K562 (cell line): ENCODE measurements around the gene TMEM141. TPM values are rescaled to one million over a fixed set of nuclear protein-coding genes. Genes with fewer than 3 reads are reported as not detected.
A peak's percentile ranks its signal among the peaks of the same experiment; 100 is the strongest.

Experiments
- ATAC-seq: fragments of 200-7000 bp; cut with Tn5 transposase; 3 replicates; pipeline ENCODE4 v1.9.1; 2020; ENCODE audit warnings: moderate library complexity
- BruUV-seq: library from RNA; stranded (reverse); fragments of 400-500 nt; replicated peaks from 2 replicates; lab custom pipeline; 2021; lab: Mats Ljungman, UMichigan
- CTCF ChIA-PET: fragments of 300-600 bp; formaldehyde crosslinking; extraction: SDS; loops from one replicate; lab custom pipeline; 2021; ENCODE audit warnings: low intra/inter-chr PET ratio; lab: Yijun Ruan, JAX
- POLR2A ChIA-PET: fragments of 300-600, 350-650 bp; sonication (Branson Sonifier 250); formaldehyde crosslinking; extraction: SDS; loops from one replicate; lab custom pipeline; 2021; ENCODE audit warnings: antibody characterized with exemption, inconsistent platforms; lab: Yijun Ruan, JAX
- DNase-seq, 4 experiments: peaks; one replicate each; pipeline versions ENCODE4 v3.0.0 to v3.0.0-alpha.2; 2011 to 2018; ENCODE audit warnings: low spot score in 3 of 4, mixed read lengths in 3 of 4; ENCODE audit errors: extremely low read depth in 1 of 4
- FAIRE-seq: peaks from 2 replicates; lab custom pipeline; 2011; peaks lifted over from hg19 to GRCh38; lab: Jason Lieb, UNC
- H2AFZ ChIP-seq: 2 replicates; pipeline ENCODE4 v1.6.0; 2011; ENCODE audit warnings: low read depth, low read length, control low read depth, inconsistent platforms
- H3K27ac ChIP-seq: fragments of 200-600 bp; 3 replicates; pipeline ENCODE4 v1.8.0; 2011; ENCODE audit warnings: low read depth, mild to moderate bottlenecking, control low read depth, inconsistent platforms, low read length, moderate library complexity, mixed read lengths; ENCODE audit errors: extremely low read depth
- H3K27me3 ChIP-seq, 2 experiments: fragments of 300-600 bp in 1 of 2; 2 replicates in 1 of 2; 3 replicates in 1 of 2; pipeline versions ENCODE4 v1.6.0 to v1.8.0; 2011; ENCODE audit warnings: inconsistent platforms in 2 of 2, low read length in 2 of 2, mild to moderate bottlenecking in 1 of 2, mixed read lengths in 1 of 2, moderate library complexity in 1 of 2; ENCODE audit not compliant: control insufficient read depth in 2 of 2, insufficient read depth in 2 of 2
- H3K36me3 ChIP-seq: fragments of 300-600 bp; 3 replicates; pipeline ENCODE4 v1.8.0; 2011; ENCODE audit warnings: mild to moderate bottlenecking, low read length, inconsistent platforms; ENCODE audit not compliant: control insufficient read depth, insufficient read depth
- H3K4me1 ChIP-seq, 2 experiments: fragments of 200-600 bp in 1 of 2; replicated peaks in 1 of 2; 2 replicates in 1 of 2; 3 replicates in 1 of 2; pipeline versions ENCODE4 v1.5.1 to v1.8.0; 2011; ENCODE audit warnings: inconsistent platforms in 2 of 2, low read length in 2 of 2, mild to moderate bottlenecking in 1 of 2, mixed read lengths in 1 of 2, moderate library complexity in 1 of 2; ENCODE audit not compliant: control insufficient read depth in 2 of 2, insufficient read depth in 2 of 2
- H3K4me2 ChIP-seq: 2 replicates; pipeline ENCODE4 v1.6.1; 2011; ENCODE audit warnings: low read length, control low read depth, inconsistent platforms, mixed read lengths; ENCODE audit not compliant: insufficient read depth
- H3K4me3 ChIP-seq: fragments of 200-600 bp; sonication (generic), shearing (Covaris generic); 2 replicates; pipeline ENCODE4 v1.5.1; 2016; ENCODE audit warnings: control low read depth, inconsistent platforms
- H3K79me2 ChIP-seq: fragments of 200-600 bp; 3 replicates; pipeline ENCODE4 v1.8.0; 2011; ENCODE audit warnings: low read length, inconsistent platforms; ENCODE audit not compliant: control insufficient read depth, insufficient read depth
- H3K9ac ChIP-seq, 2 experiments: 2 replicates each; pipeline versions ENCODE4 v1.6.0 to v1.6.1; 2011; ENCODE audit warnings: low read depth in 2 of 2, low read length in 2 of 2, control low read depth in 1 of 2, inconsistent platforms in 1 of 2, mild to moderate bottlenecking in 1 of 2, mixed read lengths in 1 of 2; ENCODE audit not compliant: insufficient read depth in 1 of 2
- H3K9me1 ChIP-seq: one replicate; pipeline ENCODE4 v1.6.0; 2011; ENCODE audit warnings: inconsistent platforms, mild to moderate bottlenecking, low read length, moderate library complexity; ENCODE audit not compliant: control insufficient read depth, insufficient read depth
- H3K9me3 ChIP-seq: replicated peaks from 2 replicates; pipeline ENCODE4 v1.5.1; 2011; ENCODE audit warnings: low read depth, low read length, inconsistent platforms; ENCODE audit not compliant: control insufficient read depth, insufficient read depth
- H4K20me1 ChIP-seq: replicated peaks from 2 replicates; pipeline ENCODE4 v1.6.1; 2011; ENCODE audit warnings: low read length, inconsistent platforms, mixed read lengths; ENCODE audit not compliant: control insufficient read depth, insufficient read depth
- ARHGAP35 ChIP-seq: fragments of 450-650 bp; IDR thresholded peaks from 2 replicates; pipeline ENCODE4 v1.6.1; 2018; ENCODE audit not compliant: partially characterized antibody
- ATF3 ChIP-seq, 2 experiments: fragments of 450-650 bp in 1 of 2; sonication (generic) in 1 of 2; formaldehyde crosslinking in 1 of 2; IDR thresholded peaks in 1 of 2; conservative IDR thresholded peaks in 1 of 2; 2 replicates each; pipeline versions ENCODE4 v1.6.1 to v1.8.1; 2016 to 2023; ENCODE audit warnings: mild to moderate bottlenecking in 2 of 2, moderate library complexity in 2 of 2, inconsistent platforms in 1 of 2, missing genetic modification reagents in 1 of 2
- BDP1 ChIP-seq: IDR thresholded peaks from 3 replicates; pipeline ENCODE4 v1.6.1; 2011; ENCODE audit not compliant: insufficient read length, insufficient read depth
- MEIS2 ChIP-seq: fragments of 450-650 bp; IDR thresholded peaks from 2 replicates; pipeline ENCODE4 v1.6.1; 2014; ENCODE audit warnings: mild to moderate bottlenecking; ENCODE audit not compliant: partially characterized antibody
- NFYB ChIP-seq: IDR thresholded peaks from 2 replicates; pipeline ENCODE4 v1.6.1; 2011; ENCODE audit warnings: mild to moderate bottlenecking, moderate library complexity; ENCODE audit not compliant: insufficient read length; ENCODE audit errors: extremely low read depth
- SPI1 ChIP-seq: IDR thresholded peaks from 2 replicates; pipeline ENCODE4 v1.6.1; 2011; ENCODE audit warnings: low read depth, low read length, control low read depth, borderline replicate concordance
- WGBS: fragments of 100-300 bp; shearing (Covaris generic); methylation state at CpG from one replicate; pipeline ENCODE4 v1.1.6; 2016; ENCODE audit warnings: low coverage, mixed read lengths; ENCODE audit not compliant: insufficient coverage; ENCODE audit errors: missing lambda C conversion rate; 5-methylcytosine and 5-hydroxymethylcytosine counted together
- in situ Hi-C: fragments of 300-500 bp; cut with MboI; formaldehyde crosslinking; loops from 4 replicates; pipeline ENCODE4 v1.15.0; 2018; ENCODE audit warnings: inconsistent platforms, mixed read lengths
- intact Hi-C: fragments of 100-400 bp; cut with micrococcal nuclease; formaldehyde crosslinking; loops from 2 replicates; pipeline ENCODE4 v1.14.2; 2022
- polyA plus RNA-seq, 8 experiments: library from polyadenylated mRNA; depleted of rRNA in 4 of 8; stranded (reverse) in 5 of 8; unstranded in 3 of 8; fragments of >200 nt; fragmentation: Nextera tagmentation in 2 of 8; fragmentation: Illumina TruSeq in 1 of 8; extraction: Ambion mirVana in 2 of 8; extraction: Trizol in 1 of 8; gene quantifications; 2 replicates each; pipeline versions ENCODE4 v1.2.1 to v1.2.3, GENCODE V29; 2011 to 2014; ENCODE audit warnings: inconsistent platforms in 1 of 8, missing spikeins in 1 of 8
- total RNA-seq, 7 experiments: library from RNA; depleted of rRNA in 6 of 7; stranded (reverse); fragments of >200 nt in 6 of 7; fragmentation: Illumina TruSeq in 2 of 7; extraction: Trizol in 2 of 7; gene quantifications; 2 replicates each; pipeline versions ENCODE4 v1.2.1 to v1.2.3, GENCODE V29; 2011 to 2021; ENCODE audit warnings: low replicate concordance in 1 of 7

Gene TMEM141
- total and polyA plus RNA-seq, 9 of the 15 experiments (the other 6 are each of a cell fraction or from before 2014, with no cell fraction given) = 21.5 to 123 (median 74.8) TPM

GRCh38 chr9:136750526-136750925 is 40.6 kb upstream of the TMEM141 start:
- DNase-seq (no peak), ATAC-seq (no peak), FAIRE-seq (no peak)
- in situ Hi-C loops = no loop called here
- no peaks in the 10 kb centered on the region for H3K27me3 ChIP-seq
- no peak overlapping the region for H3K4me2 ChIP-seq
- no peak overlapping the region for H2AFZ ChIP-seq
- ChIA-PET CTCF (no interaction called here), POLR2A (interaction anchor here (1.2 to 1.8 kb wide), 2 partner anchors 11 to 23 kb away, joined by 4 to 6 read pairs; no protein-coding TSS in a partner anchor)
- no peaks in the 10 kb centered on the region for H3K79me2 ChIP-seq
- no peak overlapping the region for H3K9ac ChIP-seq
- no peak overlapping the region for H3K27ac ChIP-seq
- H3K9me3 ChIP-seq = peaks cover 8% of the 10 kb centered on the region; the same call in 1 of the 2 replicates
- no peaks in the 10 kb centered on the region for H3K9me1 ChIP-seq
- H3K4me3 ChIP-seq = no peak overlapping the region
- H3K4me1 ChIP-seq = peaks cover 4 to 61% of the 10 kb centered on the region in 2 experiments
- H3K36me3 ChIP-seq = no peaks in the 10 kb centered on the region
- WGBS = 18% methylated on average over 2 of the region's 2 CpGs
- no peaks in the 10 kb centered on the region for H4K20me1 ChIP-seq
- TF ChIP-seq ARHGAP35 (no peak), MEIS2 (no peak), ATF3 (IDR thresholded peaks at IDR 0.05) (no peak), ATF3 (CRISPR knock-in tag; conservative IDR thresholded peaks at IDR 0.05) (no peak)
- BruUV-seq = no TSS peak
- intact Hi-C loops = no loop called here

- ChIA-PET POLR2A (interaction anchor here (1.2 to 1.8 kb wide), 2 partner anchors 10 to 23 kb away, joined by 3 to 6 read pairs; no protein-coding TSS in a partner anchor), CTCF (no interaction called here)
- Histone ChIP-seq H3K4me1 (peaks cover 0 to 55% of the 10 kb centered on the region in 2 experiments; a peak in 3 of 5 replicates), H3K27ac (no peak overlapping the region), H3K79me2 (no peaks in the 10 kb centered on the region), H3K9ac (no peak overlapping the region), H3K36me3 (no peaks in the 10 kb centered on the region), H3K27me3 (no peaks in the 10 kb centered on the region), H4K20me1 (no peaks in the 10 kb centered on the region), H3K4me3 (no peak overlapping the region), H3K9me1 (no peaks in the 10 kb centered on the region), H2AFZ (0 out of 2 replicates have a peak overlapping the region, but pooled peaks have one; percentile 3), H3K9me3 (peaks cover 13% of the 10 kb centered on the region), H3K4me2 (no peak overlapping the region)
- no TSS peak for BruUV-seq
- in situ Hi-C loops (no loop called here), intact Hi-C loops (no loop called here)
- WGBS = 0% methylated on average over 1 of the region's 1 CpG
- FAIRE-seq (no peak), ATAC-seq (no peak), DNase-seq (no peak)
- peak; percentile 14 for TF ChIP-seq NFYB
- no peak for TF ChIP-seq BDP1
- TF ChIP-seq SPI1 = peak; percentile 84
Measured at GRCh38 chr9:136751244-136751643, 39.9 kb upstream of the TMEM141 start.
